HG02571 (cell line): ENCODE results near the gene ZNF580.

Source experiments
- ATAC-seq: cut with Tn5 transposase; IDR thresholded peaks from one replicate; pipeline ENCODE4 v1.9.1; 2021; ENCODE audit warnings: mild to moderate bottlenecking, moderate library complexity; ENCODE audit not compliant: unreplicated experiment

Gene ZNF580, protein sequence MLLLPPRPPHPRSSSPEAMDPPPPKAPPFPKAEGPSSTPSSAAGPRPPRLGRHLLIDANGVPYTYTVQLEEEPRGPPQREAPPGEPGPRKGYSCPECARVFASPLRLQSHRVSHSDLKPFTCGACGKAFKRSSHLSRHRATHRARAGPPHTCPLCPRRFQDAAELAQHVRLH

DNA sequence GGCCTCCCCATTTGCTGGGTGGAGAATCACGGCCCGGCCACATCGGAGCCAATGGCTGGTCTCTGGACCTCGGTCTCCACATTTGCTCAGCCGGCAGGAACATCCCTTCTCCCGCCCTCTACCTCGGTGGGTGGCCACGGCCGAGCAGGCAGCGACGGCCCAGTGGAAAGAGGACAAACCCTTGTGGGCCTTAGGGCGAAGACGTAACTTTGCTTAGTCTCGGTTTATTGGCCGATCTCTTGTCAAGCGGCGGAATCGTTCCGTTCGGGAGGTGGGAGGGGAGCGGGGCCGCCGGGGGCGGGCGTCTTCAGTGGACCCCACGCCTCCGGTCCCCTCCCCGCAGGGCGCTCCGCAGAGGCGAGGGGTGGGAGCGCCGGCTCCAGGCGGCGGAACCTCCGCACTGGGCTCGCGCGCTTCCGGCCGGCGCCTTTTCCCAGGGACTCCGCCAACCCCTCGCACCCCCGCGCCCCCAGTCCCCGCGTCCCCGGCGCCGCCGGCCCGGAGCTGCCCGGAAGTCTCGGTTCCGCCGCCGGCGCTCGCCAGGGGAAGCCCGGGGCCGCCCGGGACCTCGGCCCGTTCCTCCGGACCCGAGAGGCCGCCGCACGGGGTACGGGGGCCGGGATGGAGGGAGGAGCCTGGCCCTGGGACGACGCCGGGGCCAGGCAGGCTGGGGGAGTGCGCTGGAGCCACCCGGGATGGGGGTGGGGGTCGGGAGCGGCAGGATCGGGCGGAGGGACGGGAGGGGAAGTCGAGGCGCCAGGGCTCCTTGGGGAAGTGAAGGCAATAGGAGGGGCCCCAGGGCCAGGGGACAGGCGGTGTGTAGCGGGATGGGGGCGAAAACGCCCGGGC, at the start of gene ZNF580:
Gene ZNF580, plus strand, starts transcription at position 426 of the 849 bp plus-strand sequence. CDS start 1,507 bp downstream, outside the sequence.
- peak; percentile 32 for ATAC-seq

GRCh38 chr19:55591555-55591954, 49.2 kb upstream of the ZNF580 start:
- ATAC-seq = no peak

DNA sequence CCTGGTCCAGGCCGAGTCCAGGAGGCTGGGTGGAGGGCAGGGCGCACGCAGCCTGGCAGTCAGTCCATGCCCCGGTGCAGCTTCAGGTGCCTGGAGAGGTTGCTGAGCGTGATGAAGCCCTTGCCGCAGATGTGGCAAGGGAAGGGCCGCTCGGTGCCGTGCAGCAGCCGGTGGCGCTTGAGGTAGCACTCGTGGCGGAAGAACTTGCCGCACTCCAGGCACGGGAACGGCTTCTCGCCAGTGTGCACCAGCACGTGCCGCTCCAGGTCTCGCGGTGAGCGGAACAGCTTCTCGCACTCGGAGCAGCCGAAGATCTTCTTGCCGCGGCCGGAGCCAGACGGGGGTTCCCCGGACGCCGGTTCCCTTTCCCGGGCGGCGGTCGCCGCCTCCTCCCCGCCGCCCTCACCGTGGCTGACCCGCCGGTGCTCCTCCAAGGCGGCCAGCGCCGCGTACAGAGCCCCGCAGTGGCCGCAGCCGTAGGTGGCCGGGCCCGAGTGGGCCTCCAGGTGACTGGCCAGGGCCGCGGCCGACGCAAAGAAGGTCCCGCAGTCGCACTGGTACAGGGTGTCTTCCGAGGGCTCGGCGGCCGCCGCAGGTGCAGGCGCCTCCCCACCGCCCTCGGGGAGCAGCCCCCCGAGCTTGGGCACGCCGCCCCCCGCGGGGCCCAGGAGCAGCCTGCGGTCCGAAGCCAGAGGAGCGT, 48.3 kb upstream of the ZNF580 start:
- no peak for ATAC-seq

DNA sequence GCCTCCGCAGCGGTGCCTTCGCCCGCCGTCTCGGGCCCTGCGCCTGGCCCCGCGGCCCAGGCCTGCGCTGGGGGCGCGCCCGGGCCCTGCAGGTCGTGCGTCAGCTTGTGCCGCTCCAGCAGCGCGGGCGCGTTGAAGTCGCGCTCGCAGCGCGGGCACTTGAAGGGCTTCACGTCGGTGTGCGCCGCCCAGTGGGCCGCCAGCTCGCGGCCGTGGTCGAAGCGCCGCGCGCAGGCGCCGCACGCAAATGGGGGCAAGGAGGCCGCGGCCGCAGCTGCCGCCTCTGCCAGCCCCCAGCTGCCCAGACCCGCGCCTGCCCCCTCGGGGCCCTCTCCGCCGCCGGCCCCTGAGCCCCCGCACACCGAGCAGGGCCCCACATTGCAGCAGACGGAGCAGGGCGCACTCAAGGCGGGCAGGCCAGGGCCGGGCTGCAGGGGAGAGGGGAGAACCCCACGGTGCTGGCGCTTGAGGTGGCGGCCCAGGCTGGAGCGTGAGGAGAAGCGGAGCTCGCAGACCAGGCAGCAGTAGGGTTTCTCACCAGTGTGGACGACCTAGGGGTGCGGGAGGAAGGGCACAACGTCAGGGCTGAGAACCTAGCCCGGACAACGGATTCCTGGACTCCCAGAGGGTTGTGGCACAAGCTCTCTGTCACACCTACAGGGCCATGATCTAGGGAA, 47.6 kb upstream of the ZNF580 start:
- ATAC-seq = no peak

GRCh38 chr19:55594996-55595545, 45.7 kb upstream of the ZNF580 start:
- no peak for ATAC-seq

DNA sequence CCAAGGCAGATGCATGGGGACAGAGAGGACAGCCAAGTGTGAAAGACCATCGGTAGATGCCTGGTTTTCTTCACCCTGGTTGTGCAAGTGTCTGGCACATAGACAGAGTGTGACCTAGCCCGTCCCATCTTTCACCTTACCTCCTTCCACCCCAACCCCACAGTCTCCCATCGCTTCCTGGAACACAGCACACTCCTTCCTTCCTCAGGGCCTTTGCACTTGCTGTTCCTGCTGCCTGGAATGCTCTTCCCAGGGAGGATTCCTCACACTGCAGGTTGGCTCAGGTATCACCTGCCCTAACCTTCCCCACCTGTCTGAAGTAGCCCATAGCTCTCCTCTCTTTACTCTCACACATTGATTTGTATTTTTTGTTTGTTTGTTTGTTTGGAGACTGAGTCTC, 44.5 kb upstream of the ZNF580 start:
- no peak for ATAC-seq

- ATAC-seq = no peak
Measured at GRCh38 chr19:55597501-55597921, 43.3 kb upstream of the ZNF580 start.

DNA sequence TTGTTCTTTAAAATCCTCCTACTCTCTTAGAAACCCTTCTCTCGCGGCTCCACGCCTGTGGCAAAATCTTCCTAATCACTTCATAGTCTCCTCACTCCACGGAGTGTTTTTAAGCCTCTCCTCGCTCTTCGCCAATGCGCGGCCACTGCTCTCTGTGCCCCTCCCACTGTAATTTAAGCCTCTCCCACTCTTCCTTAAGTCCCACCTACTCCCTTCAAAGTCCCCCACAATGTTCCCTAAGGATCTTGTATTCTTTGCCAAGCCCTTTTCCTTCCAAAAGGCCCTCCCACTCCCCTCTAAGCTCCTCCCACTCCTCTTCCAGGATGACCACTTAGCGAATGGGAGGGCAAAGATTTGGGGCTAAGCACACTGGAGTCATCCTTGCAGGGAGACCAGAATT, 42.8 kb upstream of the ZNF580 start:
- ATAC-seq = no peak

DNA sequence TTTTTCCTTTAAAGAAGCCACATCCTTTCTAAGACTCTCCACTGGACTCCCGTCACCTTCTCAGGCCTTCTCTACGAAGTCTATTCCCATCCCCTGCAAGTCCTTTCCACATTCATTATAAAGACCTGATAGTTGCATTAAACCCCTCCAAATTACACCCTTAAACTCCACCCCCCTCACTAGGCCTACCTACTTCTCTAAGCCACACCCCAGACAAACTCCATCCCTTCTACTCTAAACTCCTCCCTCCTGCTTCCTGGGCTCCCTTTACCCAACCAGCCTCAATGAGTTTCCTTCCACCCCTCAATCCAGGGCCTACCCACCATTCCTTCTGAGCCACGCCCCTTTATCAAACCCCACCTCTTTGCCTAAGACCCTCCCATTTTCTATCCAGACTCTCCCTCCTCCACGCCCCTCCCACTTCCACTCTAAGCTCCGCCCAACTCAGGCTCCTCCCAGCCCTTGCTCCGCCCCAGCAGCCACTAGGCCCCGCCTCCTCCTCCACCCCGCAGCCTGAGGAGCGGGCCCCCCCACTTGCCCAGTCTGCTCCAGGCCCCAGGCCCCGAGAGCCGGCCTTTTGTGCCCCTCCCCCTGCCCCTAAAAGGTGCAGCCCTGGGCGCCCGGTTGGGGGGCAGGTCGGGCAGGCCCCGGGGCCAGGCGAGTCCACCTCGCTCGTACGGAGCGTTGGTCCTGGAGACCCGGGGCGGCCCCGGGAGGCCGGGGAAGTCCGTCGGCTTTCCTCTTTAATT, 41.9 kb upstream of the ZNF580 start:
- ATAC-seq = peak; percentile 40

DNA sequence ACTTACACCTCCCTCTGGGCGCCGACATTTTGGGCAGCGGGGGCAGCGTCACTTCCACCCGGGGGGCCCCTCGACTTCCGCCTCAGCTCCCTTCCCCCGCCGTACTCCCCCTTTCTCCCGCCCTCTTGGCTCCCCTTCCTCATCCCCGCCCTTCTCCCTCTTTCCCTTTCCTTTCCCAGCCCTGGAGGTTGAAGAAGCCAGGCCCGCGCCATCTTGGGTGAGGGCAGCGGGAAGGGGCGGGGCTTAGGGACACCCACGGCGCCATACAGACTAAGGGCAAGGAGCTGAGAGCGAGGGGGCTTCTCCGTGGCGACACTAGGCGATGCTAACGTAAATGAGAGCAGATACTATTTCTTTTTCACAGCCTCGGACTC, 41.3 kb upstream of the ZNF580 start, which contains the start of gene FIZ1:
Gene FIZ1, minus strand, starts transcription at position 50 of the 374 bp plus-strand sequence. CDS start 1,652 bp downstream, outside the sequence.
- ATAC-seq = peak; percentile 47

GRCh38 chr19:55599842-55600661, 40.8 kb upstream of the ZNF580 start, which contains the start of gene ZNF524:
Gene ZNF524 (plus strand): TSS chr19:55600288. CDS start chr19:55602113, 1,825 bp downstream.
- ATAC-seq = peak; percentile 32

GRCh38 chr19:55600662-55601028, 40.2 kb upstream of the ZNF580 start:
- no peak for ATAC-seq

GRCh38 chr19:55601084-55601483, 39.7 kb upstream of the ZNF580 start:
- ATAC-seq = no peak

GRCh38 chr19:55602104-55603001, 38.4 kb upstream of the ZNF580 start:
- ATAC-seq = no peak

GRCh38 chr19:55603115-55603514, 37.7 kb upstream of the ZNF580 start:
- ATAC-seq = no peak

DNA sequence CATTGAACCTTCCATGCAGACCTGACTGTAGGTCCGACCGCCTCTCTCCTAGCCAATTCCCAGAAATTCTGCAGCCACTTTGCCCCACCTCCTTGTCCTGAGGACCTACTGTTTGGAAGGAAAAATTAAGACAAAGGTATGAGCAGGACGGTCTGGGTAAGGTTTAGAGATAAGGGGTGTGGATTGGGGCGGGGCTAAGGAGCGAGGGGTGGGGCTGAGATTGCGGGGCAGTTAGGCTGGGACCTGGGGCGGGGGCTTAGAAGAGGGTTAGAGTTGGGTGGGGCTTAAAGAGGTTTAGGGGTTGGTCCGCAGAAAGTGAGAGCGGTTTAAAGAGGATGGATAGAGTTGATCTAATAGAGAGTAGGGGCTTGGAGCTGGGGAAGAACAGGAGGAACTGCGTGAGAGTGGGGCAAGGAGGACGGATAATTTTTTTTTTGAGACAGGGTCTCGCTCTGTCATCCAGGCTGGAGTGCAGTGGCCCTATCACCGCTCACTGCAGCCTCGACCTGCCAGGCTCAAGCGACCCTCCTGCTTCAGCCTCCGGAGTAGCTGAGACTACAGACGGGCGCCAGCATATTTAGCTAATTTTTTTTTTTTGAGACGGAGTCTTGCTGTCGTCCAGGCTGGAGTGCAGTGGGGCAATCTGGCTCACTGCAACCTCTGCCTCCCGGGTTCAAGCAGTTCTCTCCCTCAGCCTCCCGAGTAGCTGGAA, 37.1 kb upstream of the ZNF580 start:
- ATAC-seq = no peak

DNA sequence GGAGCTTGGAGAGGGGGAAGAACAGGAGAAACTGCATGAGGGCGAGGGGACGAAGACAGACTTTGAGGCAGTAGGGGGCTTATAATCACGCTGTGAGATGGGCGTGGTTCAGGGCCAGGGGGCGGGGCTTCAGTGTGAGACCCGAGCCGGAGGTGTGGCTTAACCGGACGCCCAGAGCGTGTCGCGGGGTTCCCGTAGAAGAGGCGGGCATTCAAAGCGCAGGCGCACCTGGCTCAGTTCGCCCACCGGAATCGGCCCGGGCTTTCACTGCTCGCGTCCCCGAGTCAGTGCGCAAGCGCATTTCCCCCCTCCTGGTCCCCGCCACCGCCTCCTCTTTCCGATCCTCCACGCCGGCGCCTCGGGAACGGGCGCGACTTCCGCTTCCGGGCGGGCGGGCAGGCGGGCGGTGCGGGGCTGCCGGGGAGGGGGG, 35.6 kb upstream of the ZNF580 start:
- ATAC-seq = peak; percentile 70
